OCI-LY3 (cell line): Measurements from ENCODE around the gene STK17A.

ENCODE experiments used
- CTCF ChIP-seq: fragments of 200-600, 300-600 bp; sonication (generic); IDR thresholded peaks from 2 replicates; pipeline ENCODE4 v1.5.1; 2014; ENCODE audit warnings: antibody characterized with exemption, low read length, low read depth
- EZH2phosphoT487 ChIP-seq: fragments of 200-600 bp; shearing (Covaris generic); IDR thresholded peaks from 2 replicates; pipeline ENCODE4 v1.6.1; 2018; ENCODE audit warnings: antibody characterized with exemption, mixed run types, low read depth

GRCh38 chr7:43560742-43561330 is 22.1 kb upstream of the STK17A start:
- TF ChIP-seq CTCF (no peak), EZH2phosphoT487 (no peak)
